ENCODE results near the gene RMDN2.

The RMDN2 gene

GRCh38 chr2:38056216-38056615, 131.1 kb downstream of the RMDN2 start:
- no peak for DNase-seq

GRCh38 chr2:38057651-38058410, 132.7 kb downstream of the RMDN2 start:
- no peak for DNase-seq

- no peak for DNase-seq
Measured at GRCh38 chr2:38060236-38061018, 135.3 kb downstream of the RMDN2 start.

GRCh38 chr2:38064801-38065501, 139.9 kb downstream of the RMDN2 start:
- no peak for DNase-seq

GRCh38 chr2:38065502-38066135, 140.5 kb downstream of the RMDN2 start:
- no peak for DNase-seq

- DNase-seq, result no peak
Measured at GRCh38 chr2:38066421-38067115, 141.5 kb downstream of the RMDN2 start.
